RWPE2 (cell line): ENCODE results near the gene CCDC116.
A peak's percentile ranks its signal among the peaks of the same experiment; 100 is the strongest.

Experiments used
- ATAC-seq: fragments of 200-7000 bp; cut with Tn5 transposase; 3 replicates; pipeline ENCODE4 v1.9.1; 2021; ENCODE audit warnings: low read depth
- DNase-seq: peaks from one replicate; pipeline ENCODE4 v3.0.0-alpha.2; 2020; ENCODE audit warnings: low spot score
- H3K27ac ChIP-seq: fragments of 450-650 bp; 2 replicates; pipeline ENCODE4 v1.5.1; 2017; ENCODE audit warnings: mild to moderate bottlenecking; ENCODE audit not compliant: poor library complexity, severe bottlenecking
- H3K27me3 ChIP-seq: fragments of 250-450 bp; sonication (Bioruptor Pico); 2 replicates; pipeline ENCODE4 v1.5.1; 2021; ENCODE audit warnings: mild to moderate bottlenecking, moderate library complexity; ENCODE audit not compliant: insufficient read depth, poor library complexity, severe bottlenecking
- H3K36me3 ChIP-seq: fragments of 250-450 bp; sonication (Bioruptor Pico); 2 replicates; pipeline ENCODE4 v1.5.1; 2020; ENCODE audit warnings: low read depth, mild to moderate bottlenecking, moderate library complexity
- H3K4me1 ChIP-seq: fragments of 250-450 bp; sonication (Bioruptor Pico); 2 replicates; pipeline ENCODE4 v1.5.1; 2021; ENCODE audit warnings: mild to moderate bottlenecking, moderate library complexity; ENCODE audit not compliant: insufficient read depth, poor library complexity, severe bottlenecking
- H3K4me3 ChIP-seq: fragments of 250-450 bp; sonication (Bioruptor Pico); 2 replicates; pipeline ENCODE4 v1.5.1; 2021; ENCODE audit warnings: mild to moderate bottlenecking, moderate library complexity; ENCODE audit not compliant: severe bottlenecking
- H3K9me3 ChIP-seq: fragments of 250-450 bp; sonication (Bioruptor Pico); 2 replicates; pipeline ENCODE4 v1.5.1; 2021; ENCODE audit warnings: mild to moderate bottlenecking, moderate library complexity; ENCODE audit not compliant: severe bottlenecking
- CTCF ChIP-seq: fragments of 450-650 bp; IDR thresholded peaks from one replicate; pipeline ENCODE4 v1.5.1; 2017; ENCODE audit warnings: mild to moderate bottlenecking, moderate library complexity; ENCODE audit not compliant: poor library complexity, severe bottlenecking

The CCDC116 gene

GRCh38 chr22:21680830-21681565 lies 48.4 kb downstream of the CCDC116 start:
- no peak for TF ChIP-seq CTCF
- Histone ChIP-seq H3K4me1 (no peaks in the 10 kb centered on the region), H3K36me3 (peaks cover 15% of the 10 kb centered on the region), H3K27me3 (no peaks in the 10 kb centered on the region), H3K27ac (no peak overlapping the region), H3K9me3 (no peaks in the 10 kb centered on the region), H3K4me3 (no peak overlapping the region)
- DNase-seq (no peak), ATAC-seq (no peak)

- Histone ChIP-seq H3K27ac (no peak overlapping the region), H3K9me3 (no peaks in the 10 kb centered on the region), H3K4me3 (no peak overlapping the region), H3K4me1 (no peaks in the 10 kb centered on the region), H3K27me3 (no peaks in the 10 kb centered on the region), H3K36me3 (peaks cover 18% of the 10 kb centered on the region)
- TF ChIP-seq CTCF = no peak
- DNase-seq = no peak
- peak; percentile 23; the same call in 1 of the 3 replicates for ATAC-seq
Measured at GRCh38 chr22:21681566-21682370, 49.2 kb downstream of the CCDC116 start.

- peaks cover 22% of the 10 kb centered on the region for H3K36me3 ChIP-seq
- ATAC-seq = no peak
Measured at GRCh38 chr22:21682385-21683175, 50.0 kb downstream of the CCDC116 start.

GRCh38 chr22:21683401-21683811 lies 50.8 kb downstream of the CCDC116 start:
- no peak overlapping the region for H3K27ac ChIP-seq
- H3K9me3 ChIP-seq = no peaks in the 10 kb centered on the region
- H3K4me3 ChIP-seq = no peak overlapping the region
- ATAC-seq = no peak
- DNase-seq = no peak
- H3K27me3 ChIP-seq = no peaks in the 10 kb centered on the region
- H3K4me1 ChIP-seq = peaks cover 8% of the 10 kb centered on the region
- peaks cover 24% of the 10 kb centered on the region for H3K36me3 ChIP-seq
- TF ChIP-seq CTCF = no peak

More at GRCh38 chr22:21682385-21683175, 50.0 kb downstream of the CCDC116 start:
- no peak overlapping the region for H3K27ac ChIP-seq
- H3K27me3 ChIP-seq = no peaks in the 10 kb centered on the region
- H3K9me3 ChIP-seq = no peaks in the 10 kb centered on the region
- no peak overlapping the region for H3K4me3 ChIP-seq
- no peak for TF ChIP-seq CTCF
- no peaks in the 10 kb centered on the region for H3K4me1 ChIP-seq
- DNase-seq = no peak
